Liver (tissue), 9 donors: ENCODE results near the gene ATP6V1A. TPM values are rescaled to one million over a fixed set of nuclear protein-coding genes. Genes with fewer than 3 reads are reported as not detected.

Source experiments
- DNase-seq: peaks from one replicate; pipeline ENCODE4 v3.0.0-alpha.2; 2017; ENCODE audit warnings: low spot score
- H3K27ac ChIP-seq, 2 donors: one replicate each; pipeline ENCODE4 v1.7.0; 2013; ENCODE audit warnings: inconsistent platforms in 2 of 2, low read length in 2 of 2, control low read depth in 1 of 2, low read depth in 1 of 2, mild to moderate bottlenecking in 1 of 2
- H3K27me3 ChIP-seq, 4 donors: one replicate each; pipeline versions ENCODE4 v1.6.1 to v1.7.0; 2013; ENCODE audit warnings: low read length in 3 of 4, inconsistent platforms in 1 of 4, mild to moderate bottlenecking in 1 of 4, moderate library complexity in 1 of 4; ENCODE audit not compliant: control insufficient read depth in 4 of 4, insufficient read depth in 4 of 4
- H3K36me3 ChIP-seq, 4 donors: one replicate each; pipeline versions ENCODE4 v1.6.1 to v1.7.0; 2013; ENCODE audit warnings: low read length in 3 of 4, mild to moderate bottlenecking in 3 of 4, low read depth in 1 of 4, moderate library complexity in 1 of 4; ENCODE audit not compliant: control insufficient read depth in 4 of 4, insufficient read depth in 3 of 4
- H3K4me1 ChIP-seq, 4 donors: one replicate each; pipeline versions ENCODE4 v1.6.1 to v1.7.0; 2013; ENCODE audit warnings: low read length in 3 of 4, mild to moderate bottlenecking in 3 of 4, moderate library complexity in 1 of 4; ENCODE audit not compliant: control insufficient read depth in 4 of 4, insufficient read depth in 4 of 4
- H3K4me3 ChIP-seq, 3 donors: one replicate each; pipeline versions ENCODE4 v1.6.1 to v1.7.0; 2013; ENCODE audit warnings: low read length in 3 of 3, control low read depth in 1 of 3, low read depth in 1 of 3, mild to moderate bottlenecking in 1 of 3
- H3K9ac ChIP-seq, 2 donors: one replicate each; pipeline ENCODE4 v1.7.0; 2013; ENCODE audit warnings: low read length in 2 of 2, mild to moderate bottlenecking in 2 of 2, moderate library complexity in 2 of 2, control low read depth in 1 of 2, low read depth in 1 of 2
- H3K9me3 ChIP-seq, 4 donors: one replicate each; pipeline versions ENCODE4 v1.6.1 to v1.7.0; 2013; ENCODE audit warnings: low read length in 3 of 4; ENCODE audit not compliant: control insufficient read depth in 4 of 4
- FOXA1 ChIP-seq: IDR thresholded peaks from 2 replicates; pipeline ENCODE4 v1.6.1; 2016; ENCODE audit warnings: antibody characterized with exemption
- FOXA2 ChIP-seq: IDR thresholded peaks from 2 replicates; pipeline ENCODE4 v1.6.1; 2016; ENCODE audit warnings: antibody characterized with exemption
- HNF4G ChIP-seq: IDR thresholded peaks from 2 replicates; pipeline ENCODE4 v1.6.1; 2016; ENCODE audit warnings: antibody characterized with exemption
- JUND ChIP-seq, 2 donors: IDR thresholded peaks; 2 replicates each; pipeline ENCODE4 v1.6.1; 2016; ENCODE audit warnings: antibody characterized with exemption in 2 of 2
- RAD21 ChIP-seq, 2 donors: IDR thresholded peaks; 2 replicates each; pipeline ENCODE4 v1.6.1; 2016; ENCODE audit warnings: antibody characterized with exemption in 2 of 2, mild to moderate bottlenecking in 2 of 2
- RXRA ChIP-seq, 2 donors: IDR thresholded peaks; 2 replicates each; pipeline ENCODE4 v1.6.1; 2017 to 2018; ENCODE audit warnings: antibody characterized with exemption in 2 of 2, mild to moderate bottlenecking in 1 of 2
- SP1 ChIP-seq: IDR thresholded peaks from 2 replicates; pipeline ENCODE4 v1.6.1; 2018; ENCODE audit warnings: antibody characterized with exemption, mild to moderate bottlenecking
- TAF1 ChIP-seq: conservative IDR thresholded peaks from 2 replicates; pipeline ENCODE4 v1.6.1; 2016; ENCODE audit warnings: antibody characterized with exemption, mild to moderate bottlenecking
- YY1 ChIP-seq: IDR thresholded peaks from 2 replicates; pipeline ENCODE4 v1.6.1; 2016; ENCODE audit warnings: antibody characterized with exemption, mild to moderate bottlenecking
- WGBS: extraction: QIAGEN DNeasy Blood & Tissue Kit; methylation state at CpG from one replicate; pipeline ENCODE4 v1.1.7; 2013; 5-methylcytosine and 5-hydroxymethylcytosine counted together
- polyA plus RNA-seq, 2 donors: library from polyadenylated mRNA; stranded (reverse) in 1 of 2; unstranded in 1 of 2; fragments of 200-250 nt in 1 of 2; fragments of >200 nt in 1 of 2; fragmentation: Nextera tagmentation in 1 of 2; extraction: Ambion mirVana in 1 of 2; gene quantifications; one replicate each; pipeline versions ENCODE4 v1.2.1 to v1.2.3, GENCODE V29; 2013 to 2015
- total RNA-seq, 2 donors: library from RNA; depleted of rRNA; stranded (reverse); fragments of >200 nt; gene quantifications; one replicate each; pipeline ENCODE4 v1.2.3, GENCODE V29; 2014
- TF ChIP-seq, protein P1 (sequence below): IDR thresholded peaks from 2 replicates; pipeline ENCODE4 v1.6.1; 2016; ENCODE audit warnings: antibody characterized with exemption
- TF ChIP-seq, protein P2 (sequence below): IDR thresholded peaks from 2 replicates; pipeline ENCODE4 v1.6.1; 2016; ENCODE audit warnings: antibody characterized with exemption, mild to moderate bottlenecking
- TF ChIP-seq, protein P3 (sequence below): IDR thresholded peaks from 2 replicates; pipeline ENCODE4 v1.6.1; 2016; ENCODE audit warnings: antibody characterized with exemption
- TF ChIP-seq, protein P4 (sequence below): fragments of 150-350 bp; IDR thresholded peaks from 2 replicates; pipeline ENCODE4 v1.5.1; 2017; ENCODE audit warnings: improper control_type of control experiment, low read depth, low read length; ENCODE audit not compliant: missing input control
- TF ChIP-seq, protein P5 (sequence below): IDR thresholded peaks from 2 replicates; pipeline ENCODE4 v1.6.1; 2016; ENCODE audit warnings: antibody characterized with exemption
- donor health status: healthy.
- donor health status: healthy.
- donor health status: healthy.
- donor health status: healthy.
- donor health status: healthy.

ATP6V1A gene
- total and polyA plus RNA-seq, 4 donors: 15.2 to 53.2 (median 42.7) TPM

DNA sequence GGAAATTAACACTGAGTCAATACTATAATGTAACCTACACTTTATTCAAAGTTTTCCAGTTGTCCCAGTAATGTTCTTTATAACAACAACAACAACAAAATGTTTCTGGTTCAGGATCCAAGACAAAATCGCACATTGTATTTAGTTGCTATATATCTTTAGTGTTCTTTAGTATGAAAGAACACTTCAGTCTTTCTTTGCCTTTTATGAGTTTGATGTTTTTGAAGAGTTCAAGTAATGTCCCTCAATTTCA is 84.2 kb downstream of the ATP6V1A start:
- no peaks in the 10 kb centered on the region for H3K9me3 ChIP-seq
- TF ChIP-seq HNF4G: no peak
- no peak for TF ChIP-seq TAF1
- no peak for TF ChIP-seq YY1
- no peak for TF ChIP-seq FOXA1
- no peak for TF ChIP-seq RXRA (IDR thresholded peaks at IDR 0.05)
- TF ChIP-seq, protein P1, sequence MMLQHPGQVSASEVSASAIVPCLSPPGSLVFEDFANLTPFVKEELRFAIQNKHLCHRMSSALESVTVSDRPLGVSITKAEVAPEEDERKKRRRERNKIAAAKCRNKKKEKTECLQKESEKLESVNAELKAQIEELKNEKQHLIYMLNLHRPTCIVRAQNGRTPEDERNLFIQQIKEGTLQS: no peak
- no peaks in the 10 kb centered on the region for H3K36me3 ChIP-seq
- DNase-seq: no peak
- H3K27ac ChIP-seq: no peak overlapping the region
- 0% methylated on average over 1 of the region's 1 CpG for WGBS
- H3K4me3 ChIP-seq: no peak overlapping the region
- no peaks in the 10 kb centered on the region for H3K27me3 ChIP-seq
- no peak overlapping the region for H3K9ac ChIP-seq
- H3K4me1 ChIP-seq: peaks cover 0 to 8% (median 0%) of the 10 kb centered on the region in 4 donors

DNA sequence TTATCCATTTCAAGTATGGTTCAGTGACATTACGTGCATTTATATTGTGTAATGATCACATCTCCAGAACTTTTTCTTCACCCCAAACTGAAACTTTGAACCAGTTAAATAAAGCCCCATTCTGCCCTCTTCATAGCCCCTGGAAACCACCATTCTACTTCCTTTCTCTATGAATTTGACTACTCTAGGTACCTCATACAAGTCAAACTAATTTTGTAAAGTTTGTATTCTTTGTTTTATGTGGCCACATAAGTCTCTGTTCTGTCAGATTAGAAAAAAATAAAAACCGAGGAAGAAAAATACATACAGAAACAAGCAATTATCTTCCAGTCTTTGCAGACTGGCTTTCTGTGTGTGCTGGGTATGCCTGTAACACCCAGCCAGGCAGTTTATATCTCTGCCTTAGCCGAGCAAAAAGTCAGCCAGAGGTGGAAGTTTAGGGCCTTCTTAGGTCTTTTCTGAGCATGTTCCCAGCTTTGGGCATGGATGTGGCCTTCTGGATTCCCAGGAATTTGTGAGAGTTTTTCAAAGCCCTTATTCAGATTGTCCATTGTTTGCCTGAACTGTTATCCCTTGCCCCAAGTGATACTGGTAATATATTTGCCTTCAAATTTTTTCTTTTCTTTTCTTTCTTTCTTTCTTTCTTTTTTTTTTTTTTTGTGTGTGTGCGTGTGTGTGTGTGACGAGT is 85.8 kb downstream of the ATP6V1A start:
- H3K9me3 ChIP-seq: no peaks in the 10 kb centered on the region
- no peaks in the 10 kb centered on the region for H3K36me3 ChIP-seq
- peaks cover 0 to 8% (median 0%) of the 10 kb centered on the region in 4 donors for H3K4me1 ChIP-seq
- H3K27ac ChIP-seq: no peak overlapping the region
- no peaks in the 10 kb centered on the region for H3K27me3 ChIP-seq
- no peak for DNase-seq
- WGBS: 92% methylated on average over 5 of the region's 5 CpGs
- TF ChIP-seq TAF1: no peak
- TF ChIP-seq RXRA (IDR thresholded peaks at IDR 0.05): no peak
- TF ChIP-seq, protein P2, sequence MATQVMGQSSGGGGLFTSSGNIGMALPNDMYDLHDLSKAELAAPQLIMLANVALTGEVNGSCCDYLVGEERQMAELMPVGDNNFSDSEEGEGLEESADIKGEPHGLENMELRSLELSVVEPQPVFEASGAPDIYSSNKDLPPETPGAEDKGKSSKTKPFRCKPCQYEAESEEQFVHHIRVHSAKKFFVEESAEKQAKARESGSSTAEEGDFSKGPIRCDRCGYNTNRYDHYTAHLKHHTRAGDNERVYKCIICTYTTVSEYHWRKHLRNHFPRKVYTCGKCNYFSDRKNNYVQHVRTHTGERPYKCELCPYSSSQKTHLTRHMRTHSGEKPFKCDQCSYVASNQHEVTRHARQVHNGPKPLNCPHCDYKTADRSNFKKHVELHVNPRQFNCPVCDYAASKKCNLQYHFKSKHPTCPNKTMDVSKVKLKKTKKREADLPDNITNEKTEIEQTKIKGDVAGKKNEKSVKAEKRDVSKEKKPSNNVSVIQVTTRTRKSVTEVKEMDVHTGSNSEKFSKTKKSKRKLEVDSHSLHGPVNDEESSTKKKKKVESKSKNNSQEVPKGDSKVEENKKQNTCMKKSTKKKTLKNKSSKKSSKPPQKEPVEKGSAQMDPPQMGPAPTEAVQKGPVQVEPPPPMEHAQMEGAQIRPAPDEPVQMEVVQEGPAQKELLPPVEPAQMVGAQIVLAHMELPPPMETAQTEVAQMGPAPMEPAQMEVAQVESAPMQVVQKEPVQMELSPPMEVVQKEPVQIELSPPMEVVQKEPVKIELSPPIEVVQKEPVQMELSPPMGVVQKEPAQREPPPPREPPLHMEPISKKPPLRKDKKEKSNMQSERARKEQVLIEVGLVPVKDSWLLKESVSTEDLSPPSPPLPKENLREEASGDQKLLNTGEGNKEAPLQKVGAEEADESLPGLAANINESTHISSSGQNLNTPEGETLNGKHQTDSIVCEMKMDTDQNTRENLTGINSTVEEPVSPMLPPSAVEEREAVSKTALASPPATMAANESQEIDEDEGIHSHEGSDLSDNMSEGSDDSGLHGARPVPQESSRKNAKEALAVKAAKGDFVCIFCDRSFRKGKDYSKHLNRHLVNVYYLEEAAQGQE: no peak
- TF ChIP-seq, protein P1: no peak
- no peak for TF ChIP-seq JUND (IDR thresholded peaks at IDR 0.05)
- no peak for TF ChIP-seq FOXA2
- TF ChIP-seq, protein P3, sequence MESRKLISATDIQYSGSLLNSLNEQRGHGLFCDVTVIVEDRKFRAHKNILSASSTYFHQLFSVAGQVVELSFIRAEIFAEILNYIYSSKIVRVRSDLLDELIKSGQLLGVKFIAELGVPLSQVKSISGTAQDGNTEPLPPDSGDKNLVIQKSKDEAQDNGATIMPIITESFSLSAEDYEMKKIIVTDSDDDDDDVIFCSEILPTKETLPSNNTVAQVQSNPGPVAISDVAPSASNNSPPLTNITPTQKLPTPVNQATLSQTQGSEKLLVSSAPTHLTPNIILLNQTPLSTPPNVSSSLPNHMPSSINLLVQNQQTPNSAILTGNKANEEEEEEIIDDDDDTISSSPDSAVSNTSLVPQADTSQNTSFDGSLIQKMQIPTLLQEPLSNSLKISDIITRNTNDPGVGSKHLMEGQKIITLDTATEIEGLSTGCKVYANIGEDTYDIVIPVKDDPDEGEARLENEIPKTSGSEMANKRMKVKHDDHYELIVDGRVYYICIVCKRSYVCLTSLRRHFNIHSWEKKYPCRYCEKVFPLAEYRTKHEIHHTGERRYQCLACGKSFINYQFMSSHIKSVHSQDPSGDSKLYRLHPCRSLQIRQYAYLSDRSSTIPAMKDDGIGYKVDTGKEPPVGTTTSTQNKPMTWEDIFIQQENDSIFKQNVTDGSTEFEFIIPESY: no peak
- TF ChIP-seq, protein P4, sequence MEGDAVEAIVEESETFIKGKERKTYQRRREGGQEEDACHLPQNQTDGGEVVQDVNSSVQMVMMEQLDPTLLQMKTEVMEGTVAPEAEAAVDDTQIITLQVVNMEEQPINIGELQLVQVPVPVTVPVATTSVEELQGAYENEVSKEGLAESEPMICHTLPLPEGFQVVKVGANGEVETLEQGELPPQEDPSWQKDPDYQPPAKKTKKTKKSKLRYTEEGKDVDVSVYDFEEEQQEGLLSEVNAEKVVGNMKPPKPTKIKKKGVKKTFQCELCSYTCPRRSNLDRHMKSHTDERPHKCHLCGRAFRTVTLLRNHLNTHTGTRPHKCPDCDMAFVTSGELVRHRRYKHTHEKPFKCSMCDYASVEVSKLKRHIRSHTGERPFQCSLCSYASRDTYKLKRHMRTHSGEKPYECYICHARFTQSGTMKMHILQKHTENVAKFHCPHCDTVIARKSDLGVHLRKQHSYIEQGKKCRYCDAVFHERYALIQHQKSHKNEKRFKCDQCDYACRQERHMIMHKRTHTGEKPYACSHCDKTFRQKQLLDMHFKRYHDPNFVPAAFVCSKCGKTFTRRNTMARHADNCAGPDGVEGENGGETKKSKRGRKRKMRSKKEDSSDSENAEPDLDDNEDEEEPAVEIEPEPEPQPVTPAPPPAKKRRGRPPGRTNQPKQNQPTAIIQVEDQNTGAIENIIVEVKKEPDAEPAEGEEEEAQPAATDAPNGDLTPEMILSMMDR: no peak
- TF ChIP-seq RAD21 (IDR thresholded peaks at IDR 0.05): no peak
- TF ChIP-seq, protein P5, sequence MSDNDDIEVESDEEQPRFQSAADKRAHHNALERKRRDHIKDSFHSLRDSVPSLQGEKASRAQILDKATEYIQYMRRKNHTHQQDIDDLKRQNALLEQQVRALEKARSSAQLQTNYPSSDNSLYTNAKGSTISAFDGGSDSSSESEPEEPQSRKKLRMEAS: no peak
- no peak for TF ChIP-seq SP1
- no peak overlapping the region for H3K9ac ChIP-seq
- H3K4me3 ChIP-seq: no peak overlapping the region
